Smooth muscle cell of the coronary artery (primary cell): ENCODE data around the gene NTN1. TPM values are rescaled to one million over a fixed set of nuclear protein-coding genes. Genes with fewer than 3 reads are reported as not detected.

Experiments
- total RNA-seq: library from RNA; depleted of rRNA; stranded (reverse); fragments of >200 nt; gene quantifications from 2 replicates; pipeline ENCODE4 v1.2.3, GENCODE V29; 2014; ENCODE audit warnings: low replicate concordance

Gene NTN1
- total RNA-seq: 0.08 and 4.0 TPM in 2 replicates

GRCh38 chr17:9021158-9021991 is at the start of gene NTN1:
Gene NTN1 (plus strand): TSS chr17:9021510. CDS start chr17:9022374, 864 bp downstream.

Other genes with a start within 250 kb of the NTN1 start
- not detected in 2 replicates for gene MFSD6L, start 222.1 kb upstream of the NTN1 start, total RNA-seq
- gene PIK3R6, start 153.8 kb upstream of the NTN1 start, total RNA-seq: not detected in 2 replicates
- not detected in 2 replicates for gene PIK3R5, start 55.8 kb upstream of the NTN1 start, total RNA-seq